Ovary (tissue), 9 donors: ENCODE data around the gene CADPS2. TPM values are rescaled to one million over a fixed set of nuclear protein-coding genes. Genes with fewer than 3 reads are reported as not detected.

ENCODE experiments used
- DNase-seq, 5 donors: peaks; one replicate each; pipeline ENCODE4 v3.0.0-alpha.2; 2019 to 2020
- H3K27ac ChIP-seq, 2 donors: fragments of 200-600 bp; one replicate each; pipeline versions ENCODE4 v1.5.1 to v1.8.0; 2019 to 2022
- H3K27me3 ChIP-seq: fragments of 200-600 bp; one replicate; pipeline ENCODE4 v1.8.0; 2022
- H3K36me3 ChIP-seq: fragments of 200-600 bp; sonication (generic); one replicate; pipeline ENCODE4 v1.5.1; 2019
- H3K4me1 ChIP-seq: one replicate; pipeline ENCODE4 v1.8.1; 2013; ENCODE audit warnings: mild to moderate bottlenecking, moderate library complexity; ENCODE audit not compliant: insufficient read depth
- H3K4me3 ChIP-seq: fragments of 200-600 bp; sonication (generic); one replicate; pipeline ENCODE4 v1.5.1; 2017
- H3K9me3 ChIP-seq, 2 donors: fragments of 200-600 bp in 1 of 2; sonication (generic) in 1 of 2; one replicate each; pipeline versions ENCODE4 v1.5.1 to v1.8.1; 2013 to 2019; ENCODE audit warnings: mild to moderate bottlenecking in 1 of 2, moderate library complexity in 1 of 2
- CTCF ChIP-seq, 3 donors: fragments of 450-650 bp in 2 of 3; fragments of 200-600 bp in 1 of 3; IDR thresholded peaks; one replicate each; pipeline versions ENCODE4 v1.5.1 to v1.8.0; 2016 to 2022; ENCODE audit warnings: antibody characterized with exemption in 3 of 3, mild to moderate bottlenecking in 1 of 3
- EP300 ChIP-seq: sonication (generic); formaldehyde crosslinking; IDR thresholded peaks from one replicate; pipeline ENCODE4 v1.6.1; 2017; ENCODE audit warnings: antibody characterized with exemption
- POLR2A ChIP-seq: fragments of 450-650 bp; IDR thresholded peaks from one replicate; pipeline ENCODE4 v1.6.1; 2017; ENCODE audit warnings: antibody characterized with exemption, mild to moderate bottlenecking, moderate library complexity
- WGBS, 3 donors: extraction: QIAGEN DNeasy Blood & Tissue Kit in 1 of 3; methylation state at CpG; one replicate each; pipeline versions ENCODE4 v1.1.5 to v1.1.7; 2013 to 2017; 5-methylcytosine and 5-hydroxymethylcytosine counted together
- intact Hi-C, 4 donors: fragments of 100-400 bp; cut with DNase I; formaldehyde crosslinking; loops; one replicate each; pipeline versions ENCODE4 v1.11.0 to v1.15.1; 2022 to 2023
- polyA plus RNA-seq, 2 donors: library from polyadenylated mRNA; stranded (reverse); fragments of 200-250 nt in 1 of 2; fragments of 350-450 nt in 1 of 2; fragmentation: Illumina TruSeq in 1 of 2; extraction: RNeasy Lipid Tissue Mini Kit (QIAGEN cat#74804) in 1 of 2; gene quantifications; one replicate each; pipeline ENCODE4 v1.2.3, GENCODE V29; 2013 to 2014
- total RNA-seq, 7 donors: library from RNA; depleted of rRNA in 2 of 7; stranded (reverse); fragments of >200 nt in 2 of 7; fragmentation: NEBNext Ultra II Directional in 3 of 7; extraction: Animal tissue kit (Norgen Biotek cat#: 25700) in 3 of 7; gene quantifications; one replicate each; pipeline versions ENCODE4 v1.1.0 to v1.2.4, GENCODE V29; 2016 to 2023
- donor health status: DM: no; HTN: no; CAD: no; lungs with moderate emphysema.
- donor health status: DM: no; HTN: no; CAD: no.
- donor health status: Bipolar disorder and iron deficiency.
- donor health status: DM: yes; HTN: yes; CAD: no.
- donor health status: DM: no; HTN: no; CAD: no.
- donor health status: DM: yes; HTN: yes; CAD: no.

CADPS2 gene
- total and polyA plus RNA-seq, 9 donors: 10.1 to 26.7 (median 16.6) TPM

- intact Hi-C loops: no loop called here
- 77 to 85% (median 82%) methylated on average over 1 of the region's 1 CpG for WGBS, 3 donors
- TF ChIP-seq POLR2A (no peak), CTCF (IDR thresholded peaks at IDR 0.05) (no peak), EP300 (no peak)
- Histone ChIP-seq H3K4me3 (no peak overlapping the region), H3K27ac (no peak overlapping the region), H3K9me3 (no peaks in the 10 kb centered on the region), H3K36me3 (no peaks in the 10 kb centered on the region), H3K27me3 (no peaks in the 10 kb centered on the region), H3K4me1 (no peaks in the 10 kb centered on the region)
- no peak for DNase-seq
These were observed 175.3 kb downstream of the CADPS2 start for GRCh38 chr7:122710916-122711315.

GRCh38 chr7:122709930-122710646 is 176.2 kb downstream of the CADPS2 start:
- intact Hi-C loops: no loop called here
- Histone ChIP-seq H3K4me3 (no peak overlapping the region), H3K27me3 (no peaks in the 10 kb centered on the region), H3K9me3 (no peaks in the 10 kb centered on the region), H3K27ac (no peak overlapping the region), H3K4me1 (no peaks in the 10 kb centered on the region), H3K36me3 (no peaks in the 10 kb centered on the region)
- TF ChIP-seq EP300: no peak
- no peak for TF ChIP-seq CTCF (IDR thresholded peaks at IDR 0.05)
- TF ChIP-seq POLR2A: no peak
- 90 to 94% (median 91%) methylated on average over 7 of the region's 7 CpGs for WGBS, 3 donors
- DNase-seq: no peak

- no peaks in the 10 kb centered on the region for H3K9me3 ChIP-seq
- H3K36me3 ChIP-seq: no peaks in the 10 kb centered on the region
- no peaks in the 10 kb centered on the region for H3K27me3 ChIP-seq
- no peaks in the 10 kb centered on the region for H3K4me1 ChIP-seq
- H3K27ac ChIP-seq: no peak overlapping the region
- no peak for TF ChIP-seq CTCF (IDR thresholded peaks at IDR 0.05)
- TF ChIP-seq POLR2A: no peak
- no peak for TF ChIP-seq EP300
- 84 to 89% (median 88%) methylated on average over 2 of the region's 2 CpGs for WGBS, 3 donors
- H3K4me3 ChIP-seq: no peak overlapping the region
- DNase-seq: no peak
- intact Hi-C loops: no loop called here
These were observed 179.4 kb downstream of the CADPS2 start for GRCh38 chr7:122706836-122707235.

- no peaks in the 10 kb centered on the region for H3K9me3 ChIP-seq
- TF ChIP-seq EP300: no peak
- TF ChIP-seq POLR2A: no peak
- TF ChIP-seq CTCF (IDR thresholded peaks at IDR 0.05): no peak
- WGBS, 3 donors: 91 to 96% (median 93%) methylated on average over 1 of the region's 1 CpG
These were observed 183.3 kb downstream of the CADPS2 start, which contains the start of gene RNF148 for GRCh38 chr7:122702872-122703510. Gene RNF148, minus strand, starts transcription at chr7:122702922. Its CDS starts 172 bp downstream, at chr7:122702750.

More at GRCh38 chr7:122702872-122703510, 183.3 kb downstream of the CADPS2 start, which contains the start of gene RNF148:
- no peak within 1 kb of the TSS for H3K4me3 ChIP-seq
- no peaks in the 10 kb centered on the region for H3K27me3 ChIP-seq
- H3K36me3 ChIP-seq: no peaks in the 10 kb centered on the region
- no peaks in the 10 kb centered on the region for H3K4me1 ChIP-seq
- intact Hi-C loops: no loop called here
- no peak for DNase-seq
- no peak within 1 kb of the TSS for H3K27ac ChIP-seq
